Measurements from ENCODE around the gene C3.
A peak's percentile ranks its signal among the peaks of the same experiment; 100 is the strongest.
"Not testable (repeated sequence)": the region's sequence is repeated elsewhere in the genome, so short reads cannot be mapped to it uniquely, and the experiment has no call there.

Gene C3

GRCh38 chr19:6720369-6721137, at the start of gene C3:
TSS of gene C3 (minus strand) at chr19:6720650. CDS start at chr19:6720589, 61 bp downstream.
- peak; percentile 38 for DNase-seq (ENCODE audit: low read depth)

- peak; percentile 30 for DNase-seq (ENCODE audit: low read depth)
Measured at GRCh38 chr19:6769006-6769619, 48.7 kb upstream of the C3 start.

- no peak for DNase-seq (ENCODE audit: low read depth)
Measured at GRCh38 chr19:6768236-6768785, 47.9 kb upstream of the C3 start.

GRCh38 chr19:6767357-6768235, 47.1 kb upstream of the C3 start, which contains the start of gene SH2D3A:
TSS of gene SH2D3A (minus strand) at chr19:6767435. CDS start at chr19:6763748, 3,687 bp downstream.
- DNase-seq (ENCODE audit: low read depth): peak; percentile 42

- DNase-seq (ENCODE audit: low read depth): no peak
Measured at GRCh38 chr19:6767081-6767356, 46.6 kb upstream of the C3 start.

- DNase-seq (ENCODE audit: low read depth): no peak
Measured at GRCh38 chr19:6766357-6767080, 46.1 kb upstream of the C3 start.

GRCh38 chr19:6765738-6766356, 45.4 kb upstream of the C3 start:
- no peak for DNase-seq (ENCODE audit: low read depth)

- not testable (repeated sequence) for DNase-seq (ENCODE audit: low read depth)
Measured at GRCh38 chr19:6762253-6762797, 41.9 kb upstream of the C3 start.

GRCh38 chr19:6761053-6761676, 40.7 kb upstream of the C3 start:
- no peak for DNase-seq (ENCODE audit: low read depth)

GRCh38 chr19:6760606-6761005, 40.2 kb upstream of the C3 start:
- DNase-seq (ENCODE audit: low read depth): no peak

- no peak for DNase-seq (ENCODE audit: low read depth)
Measured at GRCh38 chr19:6754653-6755463, 34.4 kb upstream of the C3 start.

GRCh38 chr19:6754136-6754535, 33.7 kb upstream of the C3 start:
- no peak for DNase-seq (ENCODE audit: low read depth)

GRCh38 chr19:6753178-6754031, 33.0 kb upstream of the C3 start:
- peak; percentile 77 for DNase-seq (ENCODE audit: low read depth)

GRCh38 chr19:6752256-6753177, 32.1 kb upstream of the C3 start:
- no peak for DNase-seq (ENCODE audit: low read depth)

- DNase-seq (ENCODE audit: low read depth): no peak
Measured at GRCh38 chr19:6751189-6751588, 30.7 kb upstream of the C3 start.

- DNase-seq (ENCODE audit: low read depth): no peak
Measured at GRCh38 chr19:6750062-6750461, 29.6 kb upstream of the C3 start.

GRCh38 chr19:6748543-6748942, 28.1 kb upstream of the C3 start:
- not testable (repeated sequence) for DNase-seq (ENCODE audit: low read depth)

- DNase-seq (ENCODE audit: low read depth): no peak
Measured at GRCh38 chr19:6745965-6746364, 25.5 kb upstream of the C3 start.

Measured in EH (cell line).